PC-9 (cell line): ENCODE results near the gene ZFPM1.

Experiments used
- EZH2 ChIP-seq: fragments of 200-600 bp; sonication (generic); IDR thresholded peaks from 2 replicates; pipeline ENCODE4 v1.8.0; 2017; ENCODE audit warnings: antibody characterized with exemption, low read depth
- TF ChIP-seq, protein P1 (sequence below): fragments of 200-600 bp; sonication (generic); conservative IDR thresholded peaks from 2 replicates; pipeline ENCODE4 v1.6.1; 2017; ENCODE audit warnings: mixed run types, antibody characterized with exemption, mild to moderate bottlenecking, moderate library complexity

DNA sequence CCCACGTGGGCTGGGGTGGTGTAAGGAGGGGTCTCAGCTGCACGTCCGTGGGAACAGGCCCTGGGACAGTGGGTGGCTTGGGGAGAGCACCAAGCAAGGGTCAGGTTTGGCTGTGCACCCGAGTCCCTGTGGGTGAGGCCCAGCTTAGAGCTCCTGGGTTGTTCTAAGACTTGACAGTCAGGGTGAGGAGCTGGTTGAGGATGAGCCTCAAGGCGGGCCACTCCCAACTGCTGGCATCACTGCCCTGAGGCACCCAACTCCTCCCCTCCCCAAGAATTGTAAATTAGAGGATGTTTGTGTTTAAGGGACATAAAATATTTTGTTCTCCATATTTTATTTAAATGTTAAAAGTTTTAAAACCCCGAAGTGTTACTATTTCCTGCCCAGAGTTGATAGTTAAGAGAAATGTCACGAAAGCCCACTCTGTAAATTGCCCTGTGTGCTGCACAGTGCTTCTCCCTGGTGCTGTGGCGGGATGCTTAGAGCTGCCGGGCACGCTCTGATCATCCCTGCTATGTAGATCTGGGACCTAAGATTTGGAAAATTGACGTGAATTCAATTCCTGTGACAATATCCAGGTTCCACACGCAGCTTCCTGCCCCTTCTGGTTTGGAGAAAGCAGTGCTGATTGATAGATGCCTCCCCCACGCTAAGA is 133.0 kb downstream of the ZFPM1 start:
- TF ChIP-seq, protein P1, sequence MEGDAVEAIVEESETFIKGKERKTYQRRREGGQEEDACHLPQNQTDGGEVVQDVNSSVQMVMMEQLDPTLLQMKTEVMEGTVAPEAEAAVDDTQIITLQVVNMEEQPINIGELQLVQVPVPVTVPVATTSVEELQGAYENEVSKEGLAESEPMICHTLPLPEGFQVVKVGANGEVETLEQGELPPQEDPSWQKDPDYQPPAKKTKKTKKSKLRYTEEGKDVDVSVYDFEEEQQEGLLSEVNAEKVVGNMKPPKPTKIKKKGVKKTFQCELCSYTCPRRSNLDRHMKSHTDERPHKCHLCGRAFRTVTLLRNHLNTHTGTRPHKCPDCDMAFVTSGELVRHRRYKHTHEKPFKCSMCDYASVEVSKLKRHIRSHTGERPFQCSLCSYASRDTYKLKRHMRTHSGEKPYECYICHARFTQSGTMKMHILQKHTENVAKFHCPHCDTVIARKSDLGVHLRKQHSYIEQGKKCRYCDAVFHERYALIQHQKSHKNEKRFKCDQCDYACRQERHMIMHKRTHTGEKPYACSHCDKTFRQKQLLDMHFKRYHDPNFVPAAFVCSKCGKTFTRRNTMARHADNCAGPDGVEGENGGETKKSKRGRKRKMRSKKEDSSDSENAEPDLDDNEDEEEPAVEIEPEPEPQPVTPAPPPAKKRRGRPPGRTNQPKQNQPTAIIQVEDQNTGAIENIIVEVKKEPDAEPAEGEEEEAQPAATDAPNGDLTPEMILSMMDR, result no peak
- TF ChIP-seq EZH2, result no peak
